ENCODE measurements around the gene PTHLH. TPM values are rescaled to one million over a fixed set of nuclear protein-coding genes. Genes with fewer than 3 reads are reported as not detected.

PTHLH gene
- total RNA-seq, 2 donors from 2014 or later: not detected

GRCh38 chr12:27988594-27989233, 16.2 kb upstream of the PTHLH start:
- DNase-seq (no peak), ATAC-seq (no peak)
- H3K4me1 Mint-ChIP-seq: no peaks in the 10 kb centered on the region
- H3K36me3 Mint-ChIP-seq (ENCODE audit: low read depth): no peaks in the 10 kb centered on the region
- H3K27ac Mint-ChIP-seq: no peak overlapping the region
- H3K9me3 ChIP-seq (ENCODE audit: control insufficient read depth, low read length, poor library complexity, severe bottlenecking): no peaks in the 10 kb centered on the region
- no peak overlapping the region for H3K4me3 Mint-ChIP-seq
- H3K27me3 Mint-ChIP-seq: peaks cover 8% of the 10 kb centered on the region

GRCh38 chr12:27987331-27987730, 14.8 kb upstream of the PTHLH start:
- Mint-ChIP-seq H3K4me3 (no peak overlapping the region), H3K36me3 (ENCODE audit: low read depth) (no peaks in the 10 kb centered on the region), H3K4me1 (no peaks in the 10 kb centered on the region), H3K27me3 (peaks cover 18% of the 10 kb centered on the region), H3K27ac (no peak overlapping the region)
- no peaks in the 10 kb centered on the region for H3K9me3 ChIP-seq (ENCODE audit: control insufficient read depth, low read length, poor library complexity, severe bottlenecking)
- no peak for ATAC-seq
- DNase-seq: no peak

- DNase-seq: no peak
- H3K4me3 Mint-ChIP-seq: no peak overlapping the region
- no peaks in the 10 kb centered on the region for H3K36me3 Mint-ChIP-seq (ENCODE audit: low read depth)
- no peaks in the 10 kb centered on the region for H3K4me1 Mint-ChIP-seq
- H3K9me3 ChIP-seq (ENCODE audit: control insufficient read depth, low read length, poor library complexity, severe bottlenecking): no peaks in the 10 kb centered on the region
- H3K27ac Mint-ChIP-seq: no peak overlapping the region
- H3K27me3 Mint-ChIP-seq: peaks cover 36% of the 10 kb centered on the region
- no peak for ATAC-seq
Measured at GRCh38 chr12:27984275-27984674, 11.7 kb upstream of the PTHLH start.

GRCh38 chr12:27982951-27983350, 10.4 kb upstream of the PTHLH start:
- DNase-seq: no peak
- H3K27me3 Mint-ChIP-seq: peaks cover 46% of the 10 kb centered on the region
- H3K4me3 Mint-ChIP-seq: no peak overlapping the region
- H3K36me3 Mint-ChIP-seq (ENCODE audit: low read depth): no peaks in the 10 kb centered on the region
- no peak overlapping the region for H3K27ac Mint-ChIP-seq
- no peaks in the 10 kb centered on the region for H3K9me3 ChIP-seq (ENCODE audit: control insufficient read depth, low read length, poor library complexity, severe bottlenecking)
- ATAC-seq: no peak
- no peaks in the 10 kb centered on the region for H3K4me1 Mint-ChIP-seq

- H3K4me1 Mint-ChIP-seq: no peaks in the 10 kb centered on the region
- H3K4me3 Mint-ChIP-seq: no peak overlapping the region
- H3K36me3 Mint-ChIP-seq (ENCODE audit: low read depth): no peaks in the 10 kb centered on the region
- ATAC-seq (no peak), DNase-seq (no peak)
- H3K27me3 Mint-ChIP-seq: peaks cover 51% of the 10 kb centered on the region
- H3K9me3 ChIP-seq (ENCODE audit: control insufficient read depth, low read length, poor library complexity, severe bottlenecking): no peaks in the 10 kb centered on the region
- H3K27ac Mint-ChIP-seq: no peak overlapping the region
Measured at GRCh38 chr12:27982385-27982784, 9.9 kb upstream of the PTHLH start.

GRCh38 chr12:27981874-27982273, 9.3 kb upstream of the PTHLH start:
- H3K9me3 ChIP-seq (ENCODE audit: control insufficient read depth, low read length, poor library complexity, severe bottlenecking): no peaks in the 10 kb centered on the region
- Mint-ChIP-seq H3K27ac (no peak overlapping the region), H3K27me3 (peaks cover 56% of the 10 kb centered on the region), H3K4me3 (no peak overlapping the region), H3K36me3 (ENCODE audit: low read depth) (no peaks in the 10 kb centered on the region), H3K4me1 (no peaks in the 10 kb centered on the region)
- ATAC-seq: no peak
- DNase-seq: no peak

- DNase-seq (no peak), ATAC-seq (no peak)
- Mint-ChIP-seq H3K36me3 (ENCODE audit: low read depth) (no peaks in the 10 kb centered on the region), H3K27ac (no peak overlapping the region), H3K4me1 (peaks cover 5% of the 10 kb centered on the region), H3K27me3 (peaks cover 71% of the 10 kb centered on the region), H3K4me3 (no peak overlapping the region)
- H3K9me3 ChIP-seq (ENCODE audit: control insufficient read depth, low read length, poor library complexity, severe bottlenecking): no peaks in the 10 kb centered on the region
Measured at GRCh38 chr12:27979145-27979544, 6.6 kb upstream of the PTHLH start.

- Mint-ChIP-seq H3K36me3 (ENCODE audit: low read depth) (no peaks in the 10 kb centered on the region), H3K27ac (no peak overlapping the region), H3K27me3 (peaks cover 82% of the 10 kb centered on the region), H3K4me1 (peaks cover 10% of the 10 kb centered on the region), H3K4me3 (peak overlapping the region; percentile 36)
- ATAC-seq (no peak), DNase-seq (no peak)
- no peaks in the 10 kb centered on the region for H3K9me3 ChIP-seq (ENCODE audit: control insufficient read depth, low read length, poor library complexity, severe bottlenecking)
Measured at GRCh38 chr12:27975222-27976136, 2.9 kb upstream of the PTHLH start.

GRCh38 chr12:27974735-27975221, 2.2 kb upstream of the PTHLH start:
- Mint-ChIP-seq H3K27ac (no peak overlapping the region), H3K4me1 (peaks cover 12% of the 10 kb centered on the region), H3K36me3 (ENCODE audit: low read depth) (no peaks in the 10 kb centered on the region), H3K27me3 (peaks cover 79% of the 10 kb centered on the region), H3K4me3 (peak overlapping the region; percentile 36)
- DNase-seq (no peak), ATAC-seq (no peak)
- H3K9me3 ChIP-seq (ENCODE audit: control insufficient read depth, low read length, poor library complexity, severe bottlenecking): no peaks in the 10 kb centered on the region

- Mint-ChIP-seq H3K36me3 (ENCODE audit: low read depth) (no peaks in the 10 kb centered on the region), H3K27ac (no peak overlapping the region), H3K27me3 (peaks cover 82% of the 10 kb centered on the region), H3K4me1 (peaks cover 20% of the 10 kb centered on the region), H3K4me3 (no peak overlapping the region)
- ATAC-seq: no peak
- no peaks in the 10 kb centered on the region for H3K9me3 ChIP-seq (ENCODE audit: control insufficient read depth, low read length, poor library complexity, severe bottlenecking)
- no peak for DNase-seq
Measured at GRCh38 chr12:27973487-27973890, 956 bp upstream of the PTHLH start.

- peaks cover 22% of the 10 kb centered on the region for H3K4me1 Mint-ChIP-seq
- H3K36me3 Mint-ChIP-seq (ENCODE audit: low read depth): no peaks in the 10 kb centered on the region
- H3K4me3 Mint-ChIP-seq: peak overlapping the region; percentile 63
- ATAC-seq: no peak
- no peak for DNase-seq
- peaks cover 81% of the 10 kb centered on the region for H3K27me3 Mint-ChIP-seq
- H3K27ac Mint-ChIP-seq: no peak overlapping the region
- no peaks in the 10 kb centered on the region for H3K9me3 ChIP-seq (ENCODE audit: control insufficient read depth, low read length, poor library complexity, severe bottlenecking)
Measured at GRCh38 chr12:27971606-27972005, 927 bp downstream of the PTHLH start.

GRCh38 chr12:27971121-27971489, 1.4 kb downstream of the PTHLH start:
- H3K36me3 Mint-ChIP-seq (ENCODE audit: low read depth): no peaks in the 10 kb centered on the region
- no peak for ATAC-seq

GRCh38 chr12:27970401-27971120, 2.0 kb downstream of the PTHLH start:
- DNase-seq (no peak), ATAC-seq (peak; percentile 29)
- peak overlapping the region; percentile 69 for H3K4me3 Mint-ChIP-seq
- H3K36me3 Mint-ChIP-seq (ENCODE audit: low read depth): no peaks in the 10 kb centered on the region
- H3K4me1 Mint-ChIP-seq: peaks cover 19% of the 10 kb centered on the region
- H3K27ac Mint-ChIP-seq: no peak overlapping the region
- peaks cover 77% of the 10 kb centered on the region for H3K27me3 Mint-ChIP-seq
- H3K9me3 ChIP-seq (ENCODE audit: control insufficient read depth, low read length, poor library complexity, severe bottlenecking): no peaks in the 10 kb centered on the region

More at GRCh38 chr12:27971121-27971489, 1.4 kb downstream of the PTHLH start:
- Mint-ChIP-seq H3K4me3 (peak overlapping the region; percentile 69), H3K27me3 (peaks cover 78% of the 10 kb centered on the region), H3K27ac (no peak overlapping the region), H3K4me1 (peaks cover 22% of the 10 kb centered on the region)
- no peaks in the 10 kb centered on the region for H3K9me3 ChIP-seq (ENCODE audit: control insufficient read depth, low read length, poor library complexity, severe bottlenecking)
- DNase-seq: no peak

All from T-helper 17 cell (primary cell).